Heart left ventricle (tissue), 13 donors: ENCODE data around the gene S100A11.

Experiments used
- POLR2A ChIP-seq, 2 donors: fragments of 450-650 bp; IDR thresholded peaks; one replicate each; pipeline ENCODE4 v1.6.1; 2017; ENCODE audit warnings: antibody characterized with exemption in 2 of 2, mild to moderate bottlenecking in 2 of 2, moderate library complexity in 2 of 2
- TF ChIP-seq, protein P1 (sequence below), 12 donors: fragments of 200-600 bp; sonication (generic) in 4 of 12; IDR thresholded peaks; one replicate each; pipeline versions ENCODE4 v1.5.0 to v1.8.0; 2018 to 2022; ENCODE audit warnings: antibody characterized with exemption in 12 of 12, mild to moderate bottlenecking in 5 of 12
- donor health status: ischemic (EF 13 %, LVEDD 7.1; RV severe dilation, severe dysfunction).
- donor health status: DM: no; HTN: yes; CAD: no.
- donor health status: DM: no; HTN: no; CAD: no.
- donor health status: ischemic (EF 25% LVEDD 6.9; RV normal size, moderate dysfunction).
- donor health status: ischemic (EF 25% LVEDD 5.7; RV mildly dilated, moderate dysfunction).
- donor health status: ischemic (EF 35%, LVEDD 5.7; RV mildly dilated, moderate dysfunction).
- donor health status: nonischemic (EF 11% LVEDD 7.7; RV severe dilation, severe dysfunction).
- donor health status: DM: yes; HTN: yes; CAD: no.
- donor health status: PGD.
- donor health status: ischemic (EF 29% LVEDD 5.4; RV normal size, mild dysfunction).
- donor health status: nonischemic (EF 23%, LVEDD 6.1; RV moderate dilation, normal function).

DNA sequence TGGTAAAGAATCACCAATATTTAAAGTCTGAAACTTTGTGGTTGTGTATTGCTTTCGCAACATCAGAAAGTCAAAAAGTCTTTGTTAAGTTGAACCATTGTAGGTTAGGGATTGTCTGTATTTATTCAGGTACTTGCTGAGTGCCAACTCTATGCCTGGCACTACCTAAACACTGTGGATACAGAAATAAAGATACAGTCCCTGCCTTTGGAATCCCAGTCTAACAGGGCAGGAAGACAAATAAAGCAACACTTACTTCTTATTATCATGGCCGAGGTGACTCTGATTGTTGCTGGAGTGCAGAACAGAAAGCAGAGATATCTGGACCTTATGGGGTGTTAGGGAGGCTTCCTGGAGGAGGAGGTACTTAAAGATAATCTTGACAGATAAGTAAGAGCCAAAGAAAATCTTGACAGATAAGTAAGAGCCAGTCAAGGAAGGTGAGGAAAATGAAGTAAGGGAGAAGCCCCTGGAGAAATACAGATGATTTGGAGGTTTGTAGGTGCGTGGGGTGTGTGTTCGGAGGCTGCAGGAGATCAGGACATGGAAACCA, 31.4 kb downstream of the S100A11 start:
- TF ChIP-seq, protein P1, sequence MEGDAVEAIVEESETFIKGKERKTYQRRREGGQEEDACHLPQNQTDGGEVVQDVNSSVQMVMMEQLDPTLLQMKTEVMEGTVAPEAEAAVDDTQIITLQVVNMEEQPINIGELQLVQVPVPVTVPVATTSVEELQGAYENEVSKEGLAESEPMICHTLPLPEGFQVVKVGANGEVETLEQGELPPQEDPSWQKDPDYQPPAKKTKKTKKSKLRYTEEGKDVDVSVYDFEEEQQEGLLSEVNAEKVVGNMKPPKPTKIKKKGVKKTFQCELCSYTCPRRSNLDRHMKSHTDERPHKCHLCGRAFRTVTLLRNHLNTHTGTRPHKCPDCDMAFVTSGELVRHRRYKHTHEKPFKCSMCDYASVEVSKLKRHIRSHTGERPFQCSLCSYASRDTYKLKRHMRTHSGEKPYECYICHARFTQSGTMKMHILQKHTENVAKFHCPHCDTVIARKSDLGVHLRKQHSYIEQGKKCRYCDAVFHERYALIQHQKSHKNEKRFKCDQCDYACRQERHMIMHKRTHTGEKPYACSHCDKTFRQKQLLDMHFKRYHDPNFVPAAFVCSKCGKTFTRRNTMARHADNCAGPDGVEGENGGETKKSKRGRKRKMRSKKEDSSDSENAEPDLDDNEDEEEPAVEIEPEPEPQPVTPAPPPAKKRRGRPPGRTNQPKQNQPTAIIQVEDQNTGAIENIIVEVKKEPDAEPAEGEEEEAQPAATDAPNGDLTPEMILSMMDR (IDR thresholded peaks at IDR 0.05): no peak
- TF ChIP-seq POLR2A (IDR thresholded peaks at IDR 0.05): no peak
